Activated B cell treated with CpG ODN at 0.5 μM for 24 hours (primary cell): Measurements from ENCODE around the gene ADAMTS16. TPM values are rescaled to one million over a fixed set of nuclear protein-coding genes. Genes with fewer than 3 reads are reported as not detected.

Experiments
- ATAC-seq: fragments of 200-7000 bp; cut with Tn5 transposase; one replicate; pipeline ENCODE4 v1.10.0; 2021; ENCODE audit warnings: low read depth, mild to moderate bottlenecking, moderate library complexity
- CTCF ChIA-PET: fragments of 350-600 bp; sonication (Branson Sonifier 250); formaldehyde crosslinking; loops from one replicate; lab custom pipeline; 2021; ENCODE audit warnings: antibody characterized with exemption; lab: Charles Lee
- POLR2A ChIA-PET: fragments of 350-600 bp; sonication (Branson Sonifier 250); formaldehyde crosslinking; loops from one replicate; lab custom pipeline; 2021; ENCODE audit warnings: antibody characterized with exemption; lab: Charles Lee
- DNase-seq: peaks from one replicate; pipeline ENCODE4 v3.0.0; 2022
- H3K27ac Mint-ChIP-seq: one replicate; pipeline ENCODE4 v1.8.0; 2020; ENCODE audit warnings: mixed read lengths
- H3K27me3 Mint-ChIP-seq: one replicate; pipeline ENCODE4 v1.8.0; 2021; ENCODE audit warnings: mixed read lengths
- H3K36me3 Mint-ChIP-seq: one replicate; pipeline ENCODE4 v1.8.0; 2021; ENCODE audit warnings: low read depth, mixed read lengths
- H3K4me1 Mint-ChIP-seq: one replicate; pipeline ENCODE4 v1.8.0; 2021; ENCODE audit warnings: mixed read lengths
- H3K4me3 Mint-ChIP-seq: one replicate; pipeline ENCODE4 v1.8.0; 2020; ENCODE audit warnings: mild to moderate bottlenecking, mixed read lengths
- H3K9me3 Mint-ChIP-seq: one replicate; pipeline ENCODE4 v1.8.0; 2020; ENCODE audit warnings: mixed read lengths
- CTCF ChIP-seq: fragments of 200-600 bp; IDR thresholded peaks from one replicate; pipeline ENCODE4 v1.8.0; 2022; ENCODE audit warnings: antibody characterized with exemption, mild to moderate bottlenecking
- intact Hi-C: fragments of 100-400 bp; cut with micrococcal nuclease; formaldehyde crosslinking; loops from one replicate; pipeline ENCODE4 v1.15.1; 2024
- total RNA-seq: library from RNA; stranded (reverse); gene quantifications from 2 replicates; pipeline ENCODE4 v1.2.3, GENCODE V29; 2022

ADAMTS16 gene
- total RNA-seq, 1 donor from 2014 or later = not detected

GRCh38 chr5:5360941-5361520 is 220.9 kb downstream of the ADAMTS16 start:
- Mint-ChIP-seq H3K36me3 (no peaks in the 10 kb centered on the region), H3K9me3 (no peaks in the 10 kb centered on the region), H3K27ac (no peak overlapping the region), H3K27me3 (no peaks in the 10 kb centered on the region), H3K4me3 (no peak overlapping the region), H3K4me1 (no peaks in the 10 kb centered on the region)
- intact Hi-C loops = no loop called here
- no peak for TF ChIP-seq CTCF
- POLR2A ChIA-PET = no interaction called here
- DNase-seq (no peak), ATAC-seq (no peak)
- CTCF ChIA-PET = no interaction called here

- ChIA-PET CTCF (no interaction called here), POLR2A (no interaction called here)
- ATAC-seq (no peak), DNase-seq (no peak)
- no peak overlapping the region for H3K4me3 Mint-ChIP-seq
- TF ChIP-seq CTCF = no peak
- H3K9me3 Mint-ChIP-seq = no peaks in the 10 kb centered on the region
- H3K4me1 Mint-ChIP-seq = no peaks in the 10 kb centered on the region
- H3K27ac Mint-ChIP-seq = no peak overlapping the region
- intact Hi-C loops = no loop called here
- no peaks in the 10 kb centered on the region for H3K36me3 Mint-ChIP-seq
- no peaks in the 10 kb centered on the region for H3K27me3 Mint-ChIP-seq
These were observed 222.9 kb downstream of the ADAMTS16 start for GRCh38 chr5:5363045-5363444.

GRCh38 chr5:5364932-5365331 is 224.8 kb downstream of the ADAMTS16 start:
- Mint-ChIP-seq H3K9me3 (no peaks in the 10 kb centered on the region), H3K36me3 (no peaks in the 10 kb centered on the region), H3K27me3 (no peaks in the 10 kb centered on the region), H3K4me1 (no peaks in the 10 kb centered on the region), H3K27ac (no peak overlapping the region), H3K4me3 (no peak overlapping the region)
- intact Hi-C loops = no loop called here
- ChIA-PET POLR2A (no interaction called here), CTCF (no interaction called here)
- ATAC-seq (no peak), DNase-seq (no peak)
- TF ChIP-seq CTCF = no peak

GRCh38 chr5:5367739-5368138 is 227.6 kb downstream of the ADAMTS16 start:
- ChIA-PET POLR2A (no interaction called here), CTCF (no interaction called here)
- no peak overlapping the region for H3K27ac Mint-ChIP-seq
- H3K9me3 Mint-ChIP-seq = no peaks in the 10 kb centered on the region
- no peaks in the 10 kb centered on the region for H3K27me3 Mint-ChIP-seq
- H3K4me1 Mint-ChIP-seq = no peaks in the 10 kb centered on the region
- intact Hi-C loops = no loop called here
- no peak overlapping the region for H3K4me3 Mint-ChIP-seq
- TF ChIP-seq CTCF = no peak
- H3K36me3 Mint-ChIP-seq = no peaks in the 10 kb centered on the region
- ATAC-seq (no peak), DNase-seq (no peak)

- no peak overlapping the region for H3K4me3 Mint-ChIP-seq
- H3K27ac Mint-ChIP-seq = no peak overlapping the region
- DNase-seq = no peak
- no peak for ATAC-seq
- H3K27me3 Mint-ChIP-seq = no peaks in the 10 kb centered on the region
- no peaks in the 10 kb centered on the region for H3K9me3 Mint-ChIP-seq
- ChIA-PET CTCF (no interaction called here), POLR2A (no interaction called here)
- H3K36me3 Mint-ChIP-seq = no peaks in the 10 kb centered on the region
- H3K4me1 Mint-ChIP-seq = no peaks in the 10 kb centered on the region
- no peak for TF ChIP-seq CTCF
- intact Hi-C loops = no loop called here
These were observed 229.0 kb downstream of the ADAMTS16 start for GRCh38 chr5:5369051-5369605.
